ENCODE data around the gene ICAM1. TPM values are rescaled to one million over a fixed set of nuclear protein-coding genes. Genes with fewer than 3 reads are reported as not detected.

Gene ICAM1
- total and polyA plus RNA-seq, 2 of the 13 experiments (the other 11 are each of a cell fraction or from before 2014, with no cell fraction given), result 37.9 to 98.4 TPM

GRCh38 chr19:10286803-10287737 is 16.1 kb downstream of the ICAM1 start, which contains the start of gene ICAM4 (continued):
- TF ChIP-seq, protein P1, sequence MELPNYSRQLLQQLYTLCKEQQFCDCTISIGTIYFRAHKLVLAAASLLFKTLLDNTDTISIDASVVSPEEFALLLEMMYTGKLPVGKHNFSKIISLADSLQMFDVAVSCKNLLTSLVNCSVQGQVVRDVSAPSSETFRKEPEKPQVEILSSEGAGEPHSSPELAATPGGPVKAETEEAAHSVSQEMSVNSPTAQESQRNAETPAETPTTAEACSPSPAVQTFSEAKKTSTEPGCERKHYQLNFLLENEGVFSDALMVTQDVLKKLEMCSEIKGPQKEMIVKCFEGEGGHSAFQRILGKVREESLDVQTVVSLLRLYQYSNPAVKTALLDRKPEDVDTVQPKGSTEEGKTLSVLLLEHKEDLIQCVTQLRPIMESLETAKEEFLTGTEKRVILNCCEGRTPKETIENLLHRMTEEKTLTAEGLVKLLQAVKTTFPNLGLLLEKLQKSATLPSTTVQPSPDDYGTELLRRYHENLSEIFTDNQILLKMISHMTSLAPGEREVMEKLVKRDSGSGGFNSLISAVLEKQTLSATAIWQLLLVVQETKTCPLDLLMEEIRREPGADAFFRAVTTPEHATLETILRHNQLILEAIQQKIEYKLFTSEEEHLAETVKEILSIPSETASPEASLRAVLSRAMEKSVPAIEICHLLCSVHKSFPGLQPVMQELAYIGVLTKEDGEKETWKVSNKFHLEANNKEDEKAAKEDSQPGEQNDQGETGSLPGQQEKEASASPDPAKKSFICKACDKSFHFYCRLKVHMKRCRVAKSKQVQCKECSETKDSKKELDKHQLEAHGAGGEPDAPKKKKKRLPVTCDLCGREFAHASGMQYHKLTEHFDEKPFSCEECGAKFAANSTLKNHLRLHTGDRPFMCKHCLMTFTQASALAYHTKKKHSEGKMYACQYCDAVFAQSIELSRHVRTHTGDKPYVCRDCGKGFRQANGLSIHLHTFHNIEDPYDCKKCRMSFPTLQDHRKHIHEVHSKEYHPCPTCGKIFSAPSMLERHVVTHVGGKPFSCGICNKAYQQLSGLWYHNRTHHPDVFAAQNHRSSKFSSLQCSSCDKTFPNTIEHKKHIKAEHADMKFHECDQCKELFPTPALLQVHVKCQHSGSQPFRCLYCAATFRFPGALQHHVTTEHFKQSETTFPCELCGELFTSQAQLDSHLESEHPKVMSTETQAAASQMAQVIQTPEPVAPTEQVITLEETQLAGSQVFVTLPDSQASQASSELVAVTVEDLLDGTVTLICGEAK (IDR thresholded peaks at IDR 0.05), result no peak
- TF ChIP-seq, protein P1 (CRISPR knock-in tag; IDR thresholded peaks at IDR 0.05), result 0 out of 2 replicates have a peak, but pooled peaks have one; percentile 29
- no peak; the same call in 1 of the 2 replicates for TF ChIP-seq CBX5 (CRISPR knock-in tag; IDR thresholded peaks at IDR 0.05; ENCODE audit: borderline replicate concordance)
- TF ChIP-seq ARHGAP35 (CRISPR knock-in tag; IDR thresholded peaks at IDR 0.05; ENCODE audit: borderline replicate concordance), result 0 out of 2 replicates have a peak, but pooled peaks have one; percentile 50
- TF ChIP-seq ZNF570 (CRISPR knock-in tag; IDR thresholded peaks at IDR 0.05; ENCODE audit: borderline replicate concordance), result no peak
- peak; percentile 96 for TF ChIP-seq KDM2A (CRISPR knock-in tag; IDR thresholded peaks at IDR 0.05; ENCODE audit: borderline replicate concordance, low read depth)
- TF ChIP-seq TFDP2 (CRISPR knock-in tag; IDR thresholded peaks at IDR 0.05), result peak; percentile 24; the same call in 1 of the 2 replicates
- TF ChIP-seq THRA (CRISPR knock-in tag; IDR thresholded peaks at IDR 0.05; ENCODE audit: borderline replicate concordance), result peak; percentile 38; the same call in 1 of the 2 replicates
- TF ChIP-seq ZNF260 (CRISPR knock-in tag; IDR thresholded peaks at IDR 0.05; ENCODE audit: borderline replicate concordance, low read depth), result no peak
- TF ChIP-seq BRF2 (CRISPR knock-in tag; IDR thresholded peaks at IDR 0.05), result peak; percentile 67
- TF ChIP-seq ZNF17 (CRISPR knock-in tag; IDR thresholded peaks at IDR 0.05), result no peak
- no peak for TF ChIP-seq NCOA5 (CRISPR knock-in tag; IDR thresholded peaks at IDR 0.05)
- TF ChIP-seq RXRB (CRISPR knock-in tag; IDR thresholded peaks at IDR 0.05; ENCODE audit: borderline replicate concordance), result 0 out of 2 replicates have a peak, but pooled peaks have one; percentile 14
- TF ChIP-seq, protein P2, sequence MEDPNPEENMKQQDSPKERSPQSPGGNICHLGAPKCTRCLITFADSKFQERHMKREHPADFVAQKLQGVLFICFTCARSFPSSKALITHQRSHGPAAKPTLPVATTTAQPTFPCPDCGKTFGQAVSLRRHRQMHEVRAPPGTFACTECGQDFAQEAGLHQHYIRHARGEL (CRISPR knock-in tag; IDR thresholded peaks at IDR 0.05), result no peak

Measured in HepG2 (cell line).